ENCODE data around the gene DNM1L. TPM values are rescaled to one million over a fixed set of nuclear protein-coding genes. Genes with fewer than 3 reads are reported as not detected.

Gene DNM1L
- total and polyA plus RNA-seq, 9 of the 15 experiments (the other 6 are each of a cell fraction or from before 2014, with no cell fraction given): 24.1 to 82.8 (median 61.5) TPM

GRCh38 chr12:32661706-32662105 is 17.4 kb upstream of the DNM1L start:
- H3K36me3 ChIP-seq (ENCODE audit: control insufficient read depth, insufficient read depth, low read length): no peaks in the 10 kb centered on the region
- TF ChIP-seq NCOA2 (IDR thresholded peaks at IDR 0.05; ENCODE audit: partially characterized antibody in 2 of 2): no peak
- no peak overlapping the region for H3K9ac ChIP-seq (ENCODE audit: insufficient read depth in 1 of 2, low read depth in 2 of 2, low read length in 2 of 2)
- H3K79me2 ChIP-seq (ENCODE audit: control insufficient read depth, insufficient read depth, low read length): no peaks in the 10 kb centered on the region
- POLR2A ChIA-PET: no interaction called here
- no peaks in the 10 kb centered on the region for H3K4me1 ChIP-seq (replicated peaks in 1 of 2; ENCODE audit: control insufficient read depth in 2 of 2, insufficient read depth in 2 of 2, low read length in 2 of 2)
- in situ Hi-C loops (cut with MboI) (no loop called here), intact Hi-C loops (cut with micrococcal nuclease) (no loop called here)
- peaks cover 10 to 24% of the 10 kb centered on the region in 2 experiments; a peak in 3 of 5 replicates for H3K27me3 ChIP-seq (ENCODE audit: control insufficient read depth in 2 of 2, insufficient read depth in 2 of 2, low read length in 2 of 2)
- ATAC-seq: no peak
- FAIRE-seq: no peak
- no peak for DNase-seq (ENCODE audit: extremely low read depth in 1 of 4, low spot score in 3 of 4)
- H3K9me3 ChIP-seq (replicated peaks; ENCODE audit: control insufficient read depth, insufficient read depth, low read depth, low read length): no peaks in the 10 kb centered on the region
- no peak overlapping the region for H3K4me3 ChIP-seq
- H2AFZ ChIP-seq (ENCODE audit: low read depth, low read length): no peak overlapping the region
- no TSS peak for BruUV-seq (replicated peaks)
- 5% methylated on average over 7 of the region's 7 CpGs for WGBS (ENCODE audit: insufficient coverage, low coverage, missing lambda C conversion rate)
- no peaks in the 10 kb centered on the region for H3K9me1 ChIP-seq (ENCODE audit: control insufficient read depth, insufficient read depth, low read length)
- H4K20me1 ChIP-seq (replicated peaks; ENCODE audit: control insufficient read depth, insufficient read depth, low read length): no peaks in the 10 kb centered on the region
- H3K4me2 ChIP-seq (ENCODE audit: insufficient read depth, low read length): no peak overlapping the region
- no peak overlapping the region for H3K27ac ChIP-seq (ENCODE audit: extremely low read depth, low read depth, low read length)
- CTCF ChIA-PET (ENCODE audit: low intra/inter-chr PET ratio): no interaction called here

GRCh38 chr12:32662665-32663064 is 16.4 kb upstream of the DNM1L start:
- Histone ChIP-seq H3K9me3 (replicated peaks; ENCODE audit: control insufficient read depth, insufficient read depth, low read depth, low read length) (no peaks in the 10 kb centered on the region), H3K4me1 (replicated peaks in 1 of 2; ENCODE audit: control insufficient read depth in 2 of 2, insufficient read depth in 2 of 2, low read length in 2 of 2) (no peaks in the 10 kb centered on the region), H2AFZ (ENCODE audit: low read depth, low read length) (no peak overlapping the region), H4K20me1 (replicated peaks; ENCODE audit: control insufficient read depth, insufficient read depth, low read length) (no peaks in the 10 kb centered on the region), H3K9me1 (ENCODE audit: control insufficient read depth, insufficient read depth, low read length) (no peaks in the 10 kb centered on the region), H3K4me2 (ENCODE audit: insufficient read depth, low read length) (no peak overlapping the region), H3K9ac (ENCODE audit: insufficient read depth in 1 of 2, low read depth in 2 of 2, low read length in 2 of 2) (no peak overlapping the region), H3K27me3 (ENCODE audit: control insufficient read depth in 2 of 2, insufficient read depth in 2 of 2, low read length in 2 of 2) (peaks cover 10 to 24% of the 10 kb centered on the region in 2 experiments; a peak in 3 of 5 replicates), H3K79me2 (ENCODE audit: control insufficient read depth, insufficient read depth, low read length) (no peaks in the 10 kb centered on the region), H3K4me3 (no peak overlapping the region), H3K36me3 (ENCODE audit: control insufficient read depth, insufficient read depth, low read length) (no peaks in the 10 kb centered on the region), H3K27ac (ENCODE audit: extremely low read depth, low read depth, low read length) (no peak overlapping the region)
- no peak for TF ChIP-seq TBL1XR1 (IDR thresholded peaks at IDR 0.05; ENCODE audit: low read length in 2 of 2)
- TF ChIP-seq BDP1 (IDR thresholded peaks at IDR 0.05; ENCODE audit: insufficient read depth, insufficient read length): no peak
- 0 out of 2 replicates have a peak, but pooled peaks have one; percentile 6 for TF ChIP-seq SPI1 (IDR thresholded peaks at IDR 0.05; ENCODE audit: borderline replicate concordance, low read depth, low read length)
- FAIRE-seq (no peak), ATAC-seq (no peak), DNase-seq (ENCODE audit: extremely low read depth in 1 of 4, low spot score in 3 of 4) (no peak)
- POLR2A ChIA-PET: no interaction called here
- intact Hi-C loops (cut with micrococcal nuclease): no loop called here
- in situ Hi-C loops (cut with MboI): no loop called here
- CTCF ChIA-PET (ENCODE audit: low intra/inter-chr PET ratio): no interaction called here
- 9% methylated on average over 2 of the region's 2 CpGs for WGBS (ENCODE audit: insufficient coverage, low coverage, missing lambda C conversion rate)
- BruUV-seq (replicated peaks): no TSS peak
